Hepatocyte (in vitro differentiated cells): ENCODE results near the gene AUTS2.

Source experiments
- CTCF ChIP-seq: fragments of 200-600 bp; sonication (generic); IDR thresholded peaks from 2 replicates; pipeline ENCODE4 v1.5.1; 2016; ENCODE audit warnings: antibody characterized with exemption, mild to moderate bottlenecking; ENCODE audit not compliant: poor library complexity
- EZH2 ChIP-seq: fragments of 200-600 bp; sonication (generic); IDR thresholded peaks from 2 replicates; pipeline ENCODE4 v1.6.1; 2016; ENCODE audit warnings: antibody characterized with exemption, mild to moderate bottlenecking, borderline replicate concordance

GRCh38 chr7:70217571-70217970, 619.3 kb downstream of the AUTS2 start:
- TF ChIP-seq CTCF (no peak), EZH2 (no peak)
